ENCODE measurements around the gene PFN1.
A peak's percentile ranks its signal among the peaks of the same experiment; 100 is the strongest.

Gene PFN1

DNA sequence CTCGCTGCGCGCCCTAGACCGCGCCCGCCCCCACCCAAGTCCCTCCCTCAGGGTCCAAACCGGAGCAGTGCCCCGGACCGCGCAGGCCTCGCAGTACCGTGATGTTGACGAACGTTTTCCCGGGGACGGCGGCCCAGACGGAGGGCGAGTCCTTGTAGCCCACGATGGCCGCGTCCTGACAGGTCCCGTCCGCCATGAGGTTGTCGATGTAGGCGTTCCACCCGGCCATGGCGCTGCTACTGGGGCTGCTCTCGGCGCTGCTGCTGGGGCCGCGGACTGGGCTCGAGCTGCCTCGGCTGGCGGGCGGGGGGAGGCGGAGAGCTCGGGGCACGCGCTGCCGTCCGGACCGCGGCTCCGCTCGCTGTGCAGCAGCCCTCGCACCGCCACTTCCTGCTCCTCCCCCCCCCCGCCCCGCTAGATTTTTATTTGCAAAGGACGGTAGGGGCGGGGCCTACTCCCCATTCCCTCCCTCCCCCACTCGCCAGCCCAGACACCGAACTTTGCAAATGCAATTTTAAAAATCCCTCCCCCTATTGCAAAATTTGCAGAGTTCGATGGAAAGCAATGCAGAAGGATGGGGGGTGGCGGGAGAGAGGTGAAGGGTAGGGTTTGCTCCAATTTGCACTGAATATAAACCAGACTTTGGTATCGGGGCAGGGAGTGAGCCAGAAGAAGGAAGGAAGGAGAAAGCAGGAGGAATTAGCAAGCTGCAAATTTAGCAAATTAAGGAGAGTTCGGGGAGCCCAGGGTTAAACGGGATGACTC is at the start of gene PFN1:
Gene PFN1 (minus strand): TSS at position 365 of the 765 bp plus-strand sequence. CDS start 136 bp downstream, at position 229.
- DNase-seq (ENCODE audit: low read depth) = peak; percentile 80

DNA sequence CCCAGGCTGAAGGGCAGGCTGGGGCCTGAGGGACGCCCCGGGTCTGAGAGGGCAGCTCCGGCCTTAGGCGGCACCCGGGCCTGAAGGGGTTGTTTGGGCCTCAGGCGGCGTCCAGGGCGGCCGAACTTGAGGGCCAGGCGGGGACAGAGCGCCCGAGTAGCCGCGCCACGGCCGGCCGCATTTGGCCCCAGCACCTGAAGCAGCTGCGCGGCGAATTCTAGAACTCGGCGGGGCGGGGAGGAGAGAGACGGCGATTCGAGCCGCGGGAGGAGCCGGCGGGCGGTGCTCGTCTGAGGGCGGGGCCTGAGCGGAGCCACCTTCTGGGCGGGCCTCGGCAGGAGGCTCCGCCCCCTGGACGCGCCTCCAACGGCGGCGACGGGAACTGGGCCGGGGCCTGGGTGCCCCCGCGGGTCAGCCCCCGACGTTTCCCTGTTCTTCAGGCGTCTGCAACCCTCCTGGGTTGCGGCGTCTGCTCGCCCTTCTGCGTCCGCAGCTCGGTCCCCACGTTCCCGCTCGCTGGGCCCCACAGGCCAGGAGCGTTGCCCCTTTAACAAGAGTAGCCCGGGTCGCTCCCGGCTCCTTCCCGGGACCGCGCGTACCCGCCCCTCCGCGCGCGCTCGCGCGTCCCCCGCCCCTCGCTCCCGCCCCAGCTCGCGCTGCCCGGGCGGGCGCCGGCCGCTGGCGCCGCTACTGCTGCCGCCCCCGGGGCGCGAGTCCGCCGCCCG is 49.1 kb upstream of the PFN1 start, which contains the start of the genes INCA1 and KIF1C:
Gene INCA1 (minus strand): TSS at position 221 of the 725 bp plus-strand sequence. CDS start 3,085 bp downstream, outside the sequence.
Gene KIF1C (plus strand): TSS at position 649 of the 725 bp plus-strand sequence. CDS start 2,297 bp downstream, outside the sequence.
- DNase-seq (ENCODE audit: low read depth) = peak; percentile 75

DNA sequence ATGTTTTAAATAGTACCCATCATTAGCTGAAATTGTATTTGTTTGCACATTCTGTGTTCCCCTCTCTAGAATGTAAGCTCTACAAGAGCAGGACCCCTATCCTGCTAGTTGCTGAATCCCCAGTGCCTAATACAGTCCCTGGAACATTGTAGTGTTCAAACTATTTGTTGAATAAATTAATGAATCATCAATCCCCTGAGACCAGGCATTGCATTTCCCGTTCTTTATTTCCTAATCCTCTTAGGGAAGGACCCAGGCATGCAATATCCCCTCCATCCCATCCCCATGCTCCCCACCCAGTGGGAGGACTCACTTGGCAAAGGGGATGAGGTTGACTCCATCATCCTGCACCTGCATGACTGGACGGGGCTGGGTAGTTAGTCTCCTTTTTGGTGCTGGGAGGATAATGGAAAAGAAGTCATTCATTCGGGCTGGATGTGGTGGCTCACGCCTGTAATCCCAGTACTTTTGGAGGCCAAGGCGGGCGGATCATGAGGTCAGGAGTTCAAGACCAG is 45.8 kb upstream of the PFN1 start:
- no peak for DNase-seq (ENCODE audit: low read depth)

DNA sequence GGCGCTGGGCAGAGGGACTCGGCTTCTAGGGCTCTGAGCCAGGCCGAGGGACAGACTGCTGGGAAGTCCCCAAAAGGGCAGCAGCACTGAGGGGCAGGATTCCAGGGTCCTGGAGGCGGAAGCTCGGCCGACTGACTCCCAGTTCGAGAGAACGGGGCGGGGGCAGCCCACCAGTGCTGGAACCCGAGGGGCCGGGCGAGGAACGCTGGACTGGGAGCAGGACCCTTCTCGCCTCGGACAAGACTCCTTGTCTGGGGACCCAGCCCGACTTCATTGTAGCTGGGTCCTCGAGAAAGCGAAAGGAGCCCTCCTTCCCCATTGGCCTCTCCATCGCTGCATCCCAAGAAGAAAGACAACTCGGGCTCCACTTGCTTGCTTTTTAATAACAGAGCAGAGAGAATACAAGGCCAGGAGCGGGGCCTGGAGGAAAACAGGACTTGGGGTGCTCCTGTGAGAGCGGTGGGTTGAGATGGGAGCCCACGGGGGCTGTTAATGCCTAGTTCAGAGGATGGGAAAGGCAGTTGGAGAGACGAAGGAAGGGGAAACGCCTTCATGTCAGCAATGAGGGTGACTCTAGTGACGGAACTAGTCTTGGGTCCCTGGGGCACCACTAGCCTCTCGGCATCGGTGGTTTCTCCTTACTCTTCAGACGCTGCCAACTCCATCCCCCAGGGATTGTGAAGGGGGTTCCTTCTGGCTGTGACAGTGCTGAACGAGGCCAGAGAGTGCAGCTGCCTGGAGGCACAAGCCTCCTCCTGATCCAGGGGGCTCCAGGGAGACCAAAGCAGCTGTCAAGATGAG is 39.6 kb upstream of the PFN1 start:
- DNase-seq (ENCODE audit: low read depth) = no peak

DNA sequence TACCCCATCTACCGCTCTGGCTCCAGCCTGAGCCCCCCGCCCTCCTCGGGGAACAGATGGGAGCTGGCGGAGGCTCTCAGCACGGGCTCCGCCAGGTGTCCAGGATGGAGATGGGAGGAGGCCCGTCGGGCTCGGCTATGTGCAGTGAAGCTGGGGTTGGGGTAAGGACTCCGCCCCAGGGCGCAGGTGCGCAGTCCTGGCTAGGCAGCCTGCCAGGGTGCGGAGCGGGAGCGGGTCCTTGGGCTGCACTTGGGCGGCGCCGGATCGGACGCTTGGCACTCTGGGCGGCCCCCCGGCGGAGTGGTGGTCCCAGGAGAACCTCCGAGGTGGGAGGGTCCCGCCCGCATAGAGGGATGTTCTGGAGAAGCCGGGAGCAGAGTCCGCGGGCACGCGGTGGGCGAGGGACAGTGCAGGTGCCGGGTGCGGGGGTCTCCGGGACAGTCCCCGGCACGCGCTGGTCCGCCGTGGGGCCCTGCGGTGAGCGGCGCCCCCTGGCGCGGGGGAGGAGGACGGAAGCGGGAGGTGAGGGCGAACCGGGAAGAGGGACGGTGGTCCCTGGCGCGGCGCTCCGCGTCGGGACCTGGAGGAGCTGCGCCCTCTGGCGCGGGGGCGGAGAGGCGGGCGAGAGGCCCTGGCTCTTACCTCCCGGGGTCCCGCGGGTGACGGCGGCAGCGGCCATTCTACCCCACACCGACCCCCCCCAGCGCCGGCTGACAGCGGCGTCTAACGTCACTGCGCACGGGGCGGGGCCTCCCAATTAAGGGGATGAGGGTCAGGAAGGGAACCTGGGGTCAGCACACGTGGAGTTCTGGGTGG is 38.8 kb upstream of the PFN1 start, which contains the start of gene CAMTA2:
Gene CAMTA2 (minus strand): TSS at position 725 of the 816 bp plus-strand sequence. CDS start 1,453 bp downstream, outside the sequence.
- DNase-seq (ENCODE audit: low read depth) = peak; percentile 71

DNA sequence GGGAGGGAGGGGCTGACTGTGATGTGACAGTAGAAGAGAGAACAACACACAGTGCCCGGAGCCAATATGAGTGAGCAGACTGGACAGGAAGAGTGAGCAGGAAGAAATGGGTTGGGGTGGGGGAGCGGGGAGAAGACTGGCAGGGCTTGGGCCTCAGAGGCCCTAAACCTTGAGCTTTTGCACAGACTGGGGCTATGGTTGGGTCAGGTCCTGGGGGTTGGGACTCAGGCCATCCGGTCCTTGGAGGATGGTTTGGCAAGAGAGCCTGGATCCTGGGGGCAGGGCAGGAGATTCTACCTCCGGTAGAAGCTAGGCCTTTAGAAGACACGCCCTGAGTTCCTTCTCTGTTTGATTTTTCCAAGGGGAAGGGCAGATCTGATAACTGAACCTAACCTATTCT is 38.1 kb upstream of the PFN1 start:
- no peak for DNase-seq (ENCODE audit: low read depth)

DNA sequence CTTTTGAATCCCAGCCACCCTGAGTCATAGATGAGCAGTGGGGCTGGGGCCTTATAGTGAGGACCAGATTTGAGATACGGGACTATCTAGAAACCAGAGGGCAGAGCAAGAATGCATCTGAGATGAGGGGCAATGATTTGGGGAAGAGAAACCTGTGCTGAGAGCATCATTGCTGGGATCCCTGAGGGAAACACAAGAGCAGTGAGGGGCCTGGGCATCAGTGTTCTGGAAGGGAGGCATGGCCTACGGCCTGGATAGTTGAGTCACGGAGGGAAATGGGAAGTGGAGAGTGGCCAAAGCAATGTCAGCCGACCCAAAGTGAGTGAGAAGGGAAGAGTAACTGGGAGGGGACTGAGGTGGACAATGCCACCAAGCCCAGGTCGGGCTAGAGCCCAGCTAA is 34.0 kb upstream of the PFN1 start:
- DNase-seq (ENCODE audit: low read depth) = no peak

DNA sequence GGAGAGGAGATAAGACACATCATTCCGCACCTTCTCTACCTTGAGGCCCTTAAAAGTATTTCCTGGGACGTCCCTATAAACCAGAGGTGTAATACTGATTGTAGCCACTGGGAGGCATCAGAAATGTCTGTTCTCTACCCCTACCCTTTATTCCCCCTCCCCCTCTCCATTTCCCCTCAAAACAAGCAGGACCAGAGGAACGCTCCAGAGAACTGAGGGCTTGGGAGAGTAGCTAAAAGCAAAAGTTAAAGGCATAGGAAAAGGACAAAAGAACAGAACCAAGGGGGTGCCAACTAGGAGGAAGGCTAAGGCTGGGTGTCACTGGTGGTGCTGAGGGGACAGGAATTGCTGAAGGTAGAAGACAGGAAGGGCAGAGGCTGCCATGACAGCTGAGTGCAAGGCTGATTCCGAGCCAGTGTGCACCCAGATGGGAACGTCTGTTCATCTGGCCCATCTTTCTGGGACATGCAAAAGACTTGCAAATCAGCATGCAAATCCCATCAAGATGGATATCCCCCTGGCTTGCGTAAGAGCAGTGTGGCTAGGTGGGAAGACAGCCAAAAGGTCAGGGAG is 32.4 kb upstream of the PFN1 start:
- no peak for DNase-seq (ENCODE audit: low read depth)

DNA sequence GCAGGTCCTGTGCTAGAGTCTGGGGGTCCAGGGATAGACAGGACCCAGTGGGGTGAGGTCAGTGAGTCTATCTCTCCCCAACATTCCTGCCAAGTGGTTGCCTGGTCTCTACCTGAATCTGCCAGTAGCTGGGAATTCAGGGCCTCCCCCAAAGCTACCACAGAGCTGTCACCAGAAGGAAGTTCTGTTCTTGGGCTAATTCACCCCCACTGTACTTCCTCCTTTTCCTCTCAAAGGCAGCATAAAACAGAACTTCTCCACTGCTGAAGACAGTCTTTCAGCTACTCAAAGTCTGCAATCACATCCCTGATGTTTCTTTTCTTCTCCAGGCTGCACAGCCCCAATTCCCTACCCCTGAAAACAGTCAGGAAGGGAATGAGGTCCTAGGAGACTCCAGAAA is 30.4 kb upstream of the PFN1 start:
- no peak for DNase-seq (ENCODE audit: low read depth)

DNA sequence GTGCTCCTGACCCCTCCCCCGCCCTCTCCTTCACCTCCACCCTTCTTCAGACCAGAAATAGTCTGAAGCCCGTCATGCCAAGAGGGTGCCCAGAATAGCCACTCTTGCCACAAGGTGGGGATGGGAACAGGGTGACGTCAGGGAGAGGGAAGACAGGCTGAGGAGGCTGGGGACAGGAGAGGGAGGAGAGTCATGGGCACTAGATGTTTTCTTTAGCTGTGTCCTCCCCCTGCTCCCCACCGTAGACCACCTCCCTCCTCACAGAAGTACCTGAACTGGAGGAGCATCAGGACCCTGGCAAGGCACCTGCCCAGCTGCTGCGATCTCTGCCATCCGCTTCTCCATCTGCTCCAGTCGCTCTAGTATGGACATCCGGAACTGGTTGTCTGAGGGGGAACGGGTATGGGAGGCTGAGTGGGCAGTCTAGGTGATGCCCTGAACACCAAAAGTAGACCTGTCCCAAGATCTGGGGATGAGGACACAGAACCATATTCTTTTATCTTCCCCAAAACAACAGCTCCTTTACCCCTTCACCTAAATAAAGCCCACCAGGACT is 25.9 kb upstream of the PFN1 start:
- DNase-seq (ENCODE audit: low read depth) = no peak

DNA sequence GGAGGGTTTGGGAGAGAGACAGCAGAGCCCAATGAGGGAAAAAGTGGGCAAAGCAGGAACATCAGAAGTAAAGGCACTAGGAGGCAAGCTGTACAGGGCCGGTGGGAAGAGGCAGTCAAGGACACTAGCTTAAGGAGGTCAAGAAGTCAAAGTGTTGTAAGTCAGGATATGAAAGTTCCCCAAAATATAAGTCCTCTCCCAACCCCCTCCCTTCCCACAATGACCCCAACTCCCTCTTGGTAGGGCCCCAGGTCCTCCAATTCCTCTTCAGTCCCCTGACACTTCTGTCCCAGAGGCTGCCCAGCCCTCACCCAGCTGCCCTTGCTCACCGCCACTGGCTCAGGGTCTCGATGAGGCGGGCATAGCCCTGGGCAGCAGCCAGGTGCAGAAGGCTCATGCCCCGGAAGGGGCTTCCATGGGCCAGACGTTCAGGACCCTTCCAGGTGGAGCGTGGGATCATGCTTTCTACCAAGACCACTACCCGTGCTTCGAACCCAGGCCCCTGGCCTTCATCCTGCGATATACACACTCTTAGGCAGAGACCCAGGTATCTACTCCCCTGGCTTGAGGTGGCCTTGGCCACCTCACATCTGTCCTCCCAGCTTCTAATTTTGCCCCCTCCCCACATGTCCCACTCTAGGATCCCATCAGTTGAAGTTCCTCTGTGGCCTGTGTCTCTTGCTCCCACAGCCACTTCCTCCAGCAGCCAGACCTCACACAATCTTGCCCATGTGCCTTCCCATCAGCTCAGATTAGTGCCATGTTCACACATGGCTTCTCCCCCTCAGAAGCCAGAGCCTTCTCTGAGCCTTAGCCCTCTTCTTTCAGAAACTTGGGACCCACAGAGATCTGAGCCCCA is 25.2 kb upstream of the PFN1 start:
- no peak for DNase-seq (ENCODE audit: low read depth)

DNA sequence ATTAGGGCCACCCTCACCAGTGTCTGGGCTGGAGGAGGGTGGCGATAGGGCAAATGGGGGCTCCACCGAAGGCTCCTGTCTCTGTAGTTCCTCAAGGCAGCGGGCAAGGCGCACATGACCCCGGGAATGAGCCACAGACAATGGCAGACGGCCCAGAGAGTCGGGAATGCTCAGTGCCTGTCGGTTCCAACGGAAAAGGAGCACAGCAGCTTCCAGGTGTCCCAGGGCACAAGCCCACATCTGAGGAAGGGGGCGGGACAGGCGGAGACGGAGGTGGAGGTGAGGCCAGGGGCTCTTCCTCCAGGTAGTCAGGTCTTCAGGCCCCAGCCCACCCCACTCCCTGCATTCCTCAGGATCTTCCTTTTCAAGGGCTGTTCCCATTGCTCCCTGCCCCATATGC is 24.4 kb upstream of the PFN1 start:
- DNase-seq (ENCODE audit: low read depth) = no peak

DNA sequence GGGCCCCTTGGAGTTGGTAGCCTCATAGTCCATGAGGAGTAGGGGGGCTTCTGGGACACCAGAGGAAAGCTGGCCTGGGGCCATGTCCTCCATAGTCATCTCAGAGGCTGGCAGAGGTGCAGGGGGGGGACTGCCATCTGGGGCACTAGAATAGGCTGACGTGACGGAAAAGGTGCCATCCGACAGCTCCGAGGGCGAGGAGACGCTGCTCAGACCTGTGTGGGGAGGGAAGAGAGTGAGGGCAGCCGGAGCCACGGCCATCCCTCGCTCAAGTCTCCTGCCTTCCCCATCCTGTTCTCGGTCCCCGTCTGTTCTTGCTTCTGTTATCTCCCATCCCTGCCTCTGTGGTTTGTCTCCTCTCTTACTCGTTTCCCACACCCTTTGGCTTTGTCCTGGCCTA is 24.0 kb upstream of the PFN1 start:
- no peak for DNase-seq (ENCODE audit: low read depth)

DNA sequence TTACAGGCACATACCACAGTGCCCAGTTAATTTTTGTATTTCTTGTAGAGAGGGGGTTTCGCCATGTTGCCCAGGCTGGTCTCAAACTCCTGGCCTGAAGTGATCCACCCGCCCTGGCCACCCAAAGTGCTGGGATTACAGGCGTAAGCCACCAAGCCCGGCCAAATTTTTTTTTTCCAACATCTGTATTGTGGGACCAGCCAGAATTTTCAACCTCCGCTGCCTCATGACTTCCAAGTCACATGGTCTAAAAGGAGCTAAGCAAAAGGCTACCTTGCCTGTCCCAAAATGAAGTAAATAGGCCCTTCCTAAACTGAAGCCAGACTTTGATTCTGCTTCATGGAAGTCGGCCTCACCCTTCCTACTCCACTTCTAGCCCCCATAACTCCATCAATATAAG is 23.5 kb upstream of the PFN1 start:
- DNase-seq (ENCODE audit: low read depth) = no peak

DNA sequence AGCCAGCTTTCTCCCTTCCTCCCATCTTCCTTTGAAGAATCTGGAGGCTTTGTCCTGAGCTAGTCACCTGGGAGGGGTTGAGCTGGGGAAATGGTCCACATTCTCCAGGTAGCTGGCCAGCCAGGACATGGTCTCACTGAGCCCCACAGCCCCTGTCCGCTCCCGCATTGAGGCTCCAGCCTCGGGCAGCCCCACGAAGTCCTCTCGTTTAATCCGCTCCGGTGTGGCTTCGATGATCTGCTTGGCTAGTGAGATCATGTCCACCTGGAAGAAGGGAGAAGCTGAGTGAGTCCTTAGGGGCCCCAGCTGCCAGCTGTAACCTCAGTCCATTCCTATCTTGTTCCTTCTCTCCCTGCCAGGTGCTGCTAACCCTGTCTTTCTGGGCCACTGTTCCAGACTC is 21.9 kb upstream of the PFN1 start:
- no peak for DNase-seq (ENCODE audit: low read depth)

DNA sequence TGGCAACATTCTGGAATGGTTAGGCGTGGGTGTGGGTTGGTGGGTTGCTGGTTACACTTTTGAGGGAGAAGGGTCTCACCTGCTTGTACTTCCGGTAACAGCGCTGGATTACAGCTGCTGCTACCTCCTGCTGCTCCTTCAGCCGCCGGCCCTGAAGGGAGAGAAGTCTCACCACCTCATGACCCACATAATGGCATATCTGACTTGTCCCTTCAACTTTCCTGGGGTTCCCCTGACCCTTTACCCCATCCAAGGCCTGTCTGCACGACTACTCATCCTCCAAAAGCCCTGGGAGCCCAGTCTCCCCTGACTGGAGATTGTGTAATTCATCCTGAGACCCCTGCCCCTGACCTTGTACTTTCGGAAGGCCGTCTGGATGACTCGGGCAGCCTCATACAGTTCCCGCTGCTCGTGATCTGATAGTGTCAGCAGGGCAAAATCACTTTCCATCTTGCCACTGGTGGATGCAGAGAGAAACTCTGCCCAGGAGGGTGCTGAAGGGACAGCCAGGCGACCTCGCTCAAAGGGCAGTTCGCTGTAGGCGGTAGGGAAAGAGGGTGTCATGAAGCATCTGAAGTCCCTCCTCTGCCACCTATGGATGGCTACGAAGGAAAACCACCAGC is 21.3 kb upstream of the PFN1 start:
- DNase-seq (ENCODE audit: low read depth) = no peak

DNA sequence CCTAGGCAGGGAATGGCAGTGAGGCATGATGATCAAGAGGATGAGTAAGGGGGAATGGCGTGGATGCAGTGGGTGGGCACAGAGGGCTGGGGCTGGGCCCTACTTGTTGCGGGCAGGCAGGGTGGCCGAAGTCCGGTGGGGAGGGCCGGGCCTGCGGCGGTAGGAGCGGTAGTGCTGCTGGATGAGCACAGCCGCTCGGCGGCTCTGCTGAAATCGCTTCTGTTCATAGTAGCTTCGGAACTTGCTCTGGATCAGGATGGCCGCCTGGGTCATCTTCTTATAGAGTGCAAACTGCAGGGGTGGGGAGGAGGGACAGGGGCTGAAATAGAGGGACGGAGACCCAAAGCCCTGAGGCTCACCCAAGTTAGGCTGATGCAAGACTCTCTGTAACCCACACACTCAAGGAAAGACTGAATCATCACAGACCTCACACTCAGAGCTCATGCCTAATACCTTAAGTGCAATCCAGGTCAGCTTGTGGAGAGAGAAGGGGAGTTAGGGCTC is 20.8 kb upstream of the PFN1 start:
- no peak for DNase-seq (ENCODE audit: low read depth)

DNA sequence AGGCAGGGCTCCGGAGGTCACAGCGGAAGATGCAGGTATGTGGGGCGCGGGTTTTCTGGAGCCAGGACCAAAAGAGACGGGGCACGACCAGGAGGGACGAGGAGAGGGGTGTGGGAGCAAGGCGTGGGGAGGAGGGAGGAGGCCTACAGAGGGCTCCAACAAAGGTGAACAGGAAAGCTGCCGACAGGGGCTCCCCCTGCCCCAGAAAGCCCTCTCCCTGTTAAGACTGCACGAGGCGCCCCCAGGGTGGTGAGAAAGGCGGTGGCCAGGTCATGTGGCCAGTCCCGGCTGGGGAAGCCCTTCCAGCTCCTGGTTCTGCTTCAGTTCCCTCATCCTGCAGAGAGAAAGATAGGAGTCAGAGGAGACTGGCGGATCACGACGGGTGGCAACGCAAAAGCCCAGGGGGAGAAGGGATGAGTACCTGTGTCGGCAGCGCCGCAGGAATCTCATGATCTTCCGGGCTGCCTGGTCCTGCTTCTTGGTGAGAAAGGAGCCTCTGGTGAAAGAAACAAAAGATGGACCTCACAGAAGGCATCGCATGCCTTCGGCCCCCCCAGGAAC is 20.2 kb upstream of the PFN1 start:
- DNase-seq (ENCODE audit: low read depth) = no peak

Measured in stimulated activated CD8-positive, alpha-beta memory T cell treated with anti-CD3 and anti-CD28 coated beads, Interleukin-15, amount 100 ng/mL, for 1 hour (primary cell).